HCT116 (cell line): ENCODE data around the gene PPP1R11. TPM values are rescaled to one million over a fixed set of nuclear protein-coding genes. Genes with fewer than 3 reads are reported as not detected.

ENCODE experiments used
- ATAC-seq: fragments of 200-7000 bp; cut with Tn5 transposase; 2 replicates; pipeline ENCODE4 v1.9.1; 2020; ENCODE audit warnings: mild to moderate bottlenecking, moderate library complexity
- BruUV-seq: library from RNA; stranded (reverse); fragments of 400-500 nt; replicated peaks from 2 replicates; lab custom pipeline; 2021; lab: Mats Ljungman, UMichigan
- CTCF ChIA-PET: fragments of 300-600 bp; sonication (Branson Sonifier 250); formaldehyde crosslinking; loops from one replicate; lab custom pipeline; 2021; ENCODE audit warnings: antibody characterized with exemption; lab: Charles Lee
- POLR2A ChIA-PET: fragments of 300-600, 350-600 bp; sonication (Branson Sonifier 250); formaldehyde crosslinking; loops from one replicate; lab custom pipeline; 2021; ENCODE audit warnings: antibody characterized with exemption; lab: Charles Lee
- RAD21 ChIA-PET, 2 experiments: fragments of 300-600 bp; sonication (Branson Sonifier 250); formaldehyde crosslinking; loops; one replicate each; lab custom pipeline; 2023; ENCODE audit warnings: low total read pairs in 2 of 2; ENCODE audit not compliant: uncharacterized antibody in 2 of 2, unreplicated experiment in 2 of 2, low non-redundant PET in 1 of 2; lab: Charles Lee
- DNase-seq: peaks from one replicate; pipeline ENCODE4 v3.0.0-alpha.2; 2010; ENCODE audit warnings: low read depth, low spot score
- H2AFZ ChIP-seq: fragments of 200-600 bp; shearing (Covaris generic), sonication (generic); 2 replicates; pipeline ENCODE4 v1.6.1; 2017; ENCODE audit warnings: low read depth, mixed run types, mixed read lengths, antibody characterized with exemption, low read length; ENCODE audit not compliant: poor library complexity, severe bottlenecking
- H3K27ac ChIP-seq: 2 replicates; pipeline ENCODE4 v1.5.1; 2012; ENCODE audit warnings: low read depth, low read length
- H3K27me3 ChIP-seq: fragments of 200-600 bp; sonication (generic); 2 replicates; pipeline ENCODE4 v1.6.1; 2016; ENCODE audit warnings: mixed run types, low read length, mixed read lengths; ENCODE audit not compliant: insufficient read depth
- H3K36me3 ChIP-seq, 2 experiments: fragments of 200-500 bp in 1 of 2; fragments of 200-600 bp in 1 of 2; sonication (Bioruptor generic) in 1 of 2; sonication (generic) in 1 of 2; 2 replicates each; pipeline versions ENCODE4 v1.5.1 to v1.6.1; 2014 to 2016; ENCODE audit warnings: low read length in 2 of 2, inconsistent platforms in 1 of 2, mixed read lengths in 1 of 2, mixed run types in 1 of 2; ENCODE audit not compliant: insufficient read depth in 2 of 2, control insufficient read depth in 1 of 2
- H3K4me1 ChIP-seq, 2 experiments: fragments of 200-600 bp in 1 of 2; sonication (generic) in 1 of 2; 2 replicates each; pipeline versions ENCODE4 v1.5.1 to v1.6.1; 2012 to 2017; ENCODE audit warnings: low read length in 2 of 2, inconsistent platforms in 1 of 2, mild to moderate bottlenecking in 1 of 2, mixed read lengths in 1 of 2, mixed run types in 1 of 2, moderate library complexity in 1 of 2; ENCODE audit not compliant: insufficient read depth in 2 of 2, control insufficient read depth in 1 of 2
- H3K4me2 ChIP-seq: fragments of 200-600 bp; sonication (generic); 2 replicates; pipeline ENCODE4 v1.6.1; 2017; ENCODE audit warnings: mixed run types, low read length, mixed read lengths
- H3K4me3 ChIP-seq, 2 experiments: fragments of 200-600 bp in 1 of 2; sonication (generic) in 1 of 2; replicated peaks in 1 of 2; 2 replicates each; pipeline ENCODE4 v1.5.1; 2011 to 2016; ENCODE audit warnings: low read length in 2 of 2, control low read depth in 1 of 2, low read depth in 1 of 2, mild to moderate bottlenecking in 1 of 2, mixed read lengths in 1 of 2, mixed run types in 1 of 2
- H3K79me2 ChIP-seq: fragments of 200-600 bp; sonication (generic); 2 replicates; pipeline ENCODE4 v1.6.1; 2017; ENCODE audit warnings: mild to moderate bottlenecking, mixed run types, low read length, moderate library complexity, mixed read lengths; ENCODE audit not compliant: insufficient read depth
- H3K9ac ChIP-seq: fragments of 200-600 bp; sonication (generic); 2 replicates; pipeline ENCODE4 v1.6.1; 2016; ENCODE audit warnings: low read length, mixed read lengths
- H3K9me2 ChIP-seq: fragments of 200-600 bp; sonication (generic), shearing (Covaris generic); 2 replicates; pipeline ENCODE4 v1.6.1; 2017; ENCODE audit warnings: mixed run types, mild to moderate bottlenecking, moderate library complexity; ENCODE audit not compliant: insufficient read depth
- H3K9me3 ChIP-seq, 2 experiments: fragments of 200-500 bp in 1 of 2; fragments of 200-600 bp in 1 of 2; sonication (Bioruptor generic) in 1 of 2; sonication (generic) in 1 of 2; 2 replicates each; pipeline ENCODE4 v1.6.1; 2014 to 2017; ENCODE audit warnings: low read length in 2 of 2, mixed read lengths in 2 of 2, inconsistent platforms in 1 of 2, low read depth in 1 of 2, mild to moderate bottlenecking in 1 of 2, mixed run types in 1 of 2, moderate library complexity in 1 of 2; ENCODE audit not compliant: control insufficient read depth in 1 of 2, insufficient read depth in 1 of 2
- H4K20me1 ChIP-seq: fragments of 200-600 bp; sonication (generic), shearing (Covaris generic); 2 replicates; pipeline ENCODE4 v1.6.1; 2017; ENCODE audit warnings: mixed run types, mild to moderate bottlenecking, moderate library complexity; ENCODE audit not compliant: insufficient read depth
- CBX3 ChIP-seq: IDR thresholded peaks from 2 replicates; pipeline ENCODE4 v1.6.1; 2012; ENCODE audit warnings: low read depth
- CEBPB ChIP-seq: IDR thresholded peaks from 2 replicates; pipeline ENCODE4 v1.6.1; 2012; ENCODE audit warnings: low read depth
- EGR1 ChIP-seq: IDR thresholded peaks from 2 replicates; pipeline ENCODE4 v1.6.1; 2012; ENCODE audit warnings: low read depth
- ELF1 ChIP-seq: IDR thresholded peaks from 2 replicates; pipeline ENCODE4 v1.6.1; 2012; ENCODE audit warnings: low read depth, borderline replicate concordance
- EZH2phosphoT487 ChIP-seq: fragments of 200-600 bp; IDR thresholded peaks from 2 replicates; pipeline ENCODE4 v1.6.1; 2018; ENCODE audit warnings: antibody characterized with exemption, borderline replicate concordance
- JUND ChIP-seq: IDR thresholded peaks from 2 replicates; pipeline ENCODE4 v1.6.1; 2012
- POLR2AphosphoS5 ChIP-seq: IDR thresholded peaks from 2 replicates; pipeline ENCODE4 v1.6.1; 2011; ENCODE audit warnings: mild to moderate bottlenecking, low read depth, low read length, moderate library complexity
- RAD21 ChIP-seq: IDR thresholded peaks from 2 replicates; pipeline ENCODE4 v1.6.1; 2012; ENCODE audit warnings: low read depth, mild to moderate bottlenecking
- SIN3A ChIP-seq: IDR thresholded peaks from 2 replicates; pipeline ENCODE4 v1.6.1; 2012; ENCODE audit warnings: low read depth
- SP1 ChIP-seq: IDR thresholded peaks from 2 replicates; pipeline ENCODE4 v1.6.1; 2012; ENCODE audit warnings: low read depth
- SRF ChIP-seq: IDR thresholded peaks from 2 replicates; pipeline ENCODE4 v1.6.1; 2012; ENCODE audit warnings: low read depth
- ZFX ChIP-seq: fragments of 450-650 bp; IDR thresholded peaks from 2 replicates; pipeline ENCODE4 v1.6.1; 2017
- ZNF274 ChIP-seq: fragments of 200-500 bp; sonication (Bioruptor generic); IDR thresholded peaks from 2 replicates; pipeline ENCODE4 v1.6.1; 2014; ENCODE audit warnings: mild to moderate bottlenecking, low read depth, low read length, inconsistent platforms
- intact Hi-C: fragments of 100-400 bp; cut with micrococcal nuclease; formaldehyde crosslinking; loops from 2 replicates; pipeline ENCODE4 v1.10.0; 2022
- total RNA-seq: library from RNA; stranded (reverse); gene quantifications from one replicate; pipeline ENCODE4 v1.2.1, GENCODE V29; 2021; ENCODE audit not compliant: unreplicated experiment
- TF ChIP-seq, protein P1 (sequence below), 3 experiments: fragments of 200-600 bp in 1 of 3; sonication (generic) in 1 of 3; IDR thresholded peaks in 2 of 3; conservative IDR thresholded peaks in 1 of 3; 2 replicates each; pipeline ENCODE4 v1.5.1; 2012 to 2017; ENCODE audit warnings: low read depth in 2 of 3, low read length in 2 of 3, antibody characterized with exemption in 1 of 3, borderline replicate concordance in 1 of 3, control low read depth in 1 of 3, mild to moderate bottlenecking in 1 of 3, mixed read lengths in 1 of 3, mixed run types in 1 of 3, moderate library complexity in 1 of 3; ENCODE audit not compliant: insufficient read depth in 1 of 3
- TF ChIP-seq, protein P2 (sequence below): IDR thresholded peaks from 2 replicates; pipeline ENCODE4 v1.6.1; 2012
- TF ChIP-seq, protein P3 (sequence below): IDR thresholded peaks from 2 replicates; pipeline ENCODE4 v1.6.1; 2011; ENCODE audit warnings: mild to moderate bottlenecking, low read length, moderate library complexity; ENCODE audit not compliant: insufficient replicate concordance; ENCODE audit errors: extremely low read depth

PPP1R11 gene
- total RNA-seq, 1 experiment from 2014 or later, result 29.3 TPM

GRCh38 chr6:30041221-30041620 is 25.8 kb upstream of the PPP1R11 start:
- no TSS peak for BruUV-seq
- H3K36me3 ChIP-seq, result no peaks in the 10 kb centered on the region

DNA sequence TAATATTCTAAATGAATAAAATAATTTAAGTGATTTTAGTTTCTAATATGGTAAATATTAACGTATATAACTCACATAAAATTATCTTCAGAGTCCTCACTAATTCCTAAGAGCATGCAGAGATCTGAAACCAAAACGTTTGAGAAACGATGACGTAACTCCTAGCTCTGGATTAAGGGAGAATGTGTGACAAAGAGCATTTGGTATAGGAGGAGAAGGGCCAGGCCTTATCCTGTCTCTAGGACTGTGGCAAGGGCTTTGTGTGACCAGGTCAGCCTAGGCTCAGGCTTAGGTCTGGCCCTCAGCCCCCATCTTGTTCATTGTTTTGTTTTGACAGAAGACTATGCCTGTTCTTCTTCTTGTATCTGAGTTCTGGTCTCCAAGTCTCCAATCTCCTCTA is 25.2 kb upstream of the PPP1R11 start:
- RAD21 ChIA-PET, result no interaction called here
- TF ChIP-seq, protein P1, sequence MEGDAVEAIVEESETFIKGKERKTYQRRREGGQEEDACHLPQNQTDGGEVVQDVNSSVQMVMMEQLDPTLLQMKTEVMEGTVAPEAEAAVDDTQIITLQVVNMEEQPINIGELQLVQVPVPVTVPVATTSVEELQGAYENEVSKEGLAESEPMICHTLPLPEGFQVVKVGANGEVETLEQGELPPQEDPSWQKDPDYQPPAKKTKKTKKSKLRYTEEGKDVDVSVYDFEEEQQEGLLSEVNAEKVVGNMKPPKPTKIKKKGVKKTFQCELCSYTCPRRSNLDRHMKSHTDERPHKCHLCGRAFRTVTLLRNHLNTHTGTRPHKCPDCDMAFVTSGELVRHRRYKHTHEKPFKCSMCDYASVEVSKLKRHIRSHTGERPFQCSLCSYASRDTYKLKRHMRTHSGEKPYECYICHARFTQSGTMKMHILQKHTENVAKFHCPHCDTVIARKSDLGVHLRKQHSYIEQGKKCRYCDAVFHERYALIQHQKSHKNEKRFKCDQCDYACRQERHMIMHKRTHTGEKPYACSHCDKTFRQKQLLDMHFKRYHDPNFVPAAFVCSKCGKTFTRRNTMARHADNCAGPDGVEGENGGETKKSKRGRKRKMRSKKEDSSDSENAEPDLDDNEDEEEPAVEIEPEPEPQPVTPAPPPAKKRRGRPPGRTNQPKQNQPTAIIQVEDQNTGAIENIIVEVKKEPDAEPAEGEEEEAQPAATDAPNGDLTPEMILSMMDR (IDR thresholded peaks at IDR 0.05 in 2 of 3, conservative IDR thresholded peaks at IDR 0.05 in 1 of 3; ENCODE audit: borderline replicate concordance in 1 of 3, insufficient read depth in 1 of 3, low read depth in 2 of 3, low read length in 2 of 3), result no peak
- TF ChIP-seq SP1 (no peak), SIN3A (no peak), EGR1 (no peak), ZNF274 (no peak), POLR2AphosphoS5 (no peak), EZH2phosphoT487 (no peak), CBX3 (no peak), JUND (no peak), ZFX (no peak), SRF (no peak), CEBPB (no peak), ELF1 (no peak)
- TF ChIP-seq, protein P2, sequence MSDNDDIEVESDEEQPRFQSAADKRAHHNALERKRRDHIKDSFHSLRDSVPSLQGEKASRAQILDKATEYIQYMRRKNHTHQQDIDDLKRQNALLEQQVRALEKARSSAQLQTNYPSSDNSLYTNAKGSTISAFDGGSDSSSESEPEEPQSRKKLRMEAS, result no peak
- TF ChIP-seq, protein P3, sequence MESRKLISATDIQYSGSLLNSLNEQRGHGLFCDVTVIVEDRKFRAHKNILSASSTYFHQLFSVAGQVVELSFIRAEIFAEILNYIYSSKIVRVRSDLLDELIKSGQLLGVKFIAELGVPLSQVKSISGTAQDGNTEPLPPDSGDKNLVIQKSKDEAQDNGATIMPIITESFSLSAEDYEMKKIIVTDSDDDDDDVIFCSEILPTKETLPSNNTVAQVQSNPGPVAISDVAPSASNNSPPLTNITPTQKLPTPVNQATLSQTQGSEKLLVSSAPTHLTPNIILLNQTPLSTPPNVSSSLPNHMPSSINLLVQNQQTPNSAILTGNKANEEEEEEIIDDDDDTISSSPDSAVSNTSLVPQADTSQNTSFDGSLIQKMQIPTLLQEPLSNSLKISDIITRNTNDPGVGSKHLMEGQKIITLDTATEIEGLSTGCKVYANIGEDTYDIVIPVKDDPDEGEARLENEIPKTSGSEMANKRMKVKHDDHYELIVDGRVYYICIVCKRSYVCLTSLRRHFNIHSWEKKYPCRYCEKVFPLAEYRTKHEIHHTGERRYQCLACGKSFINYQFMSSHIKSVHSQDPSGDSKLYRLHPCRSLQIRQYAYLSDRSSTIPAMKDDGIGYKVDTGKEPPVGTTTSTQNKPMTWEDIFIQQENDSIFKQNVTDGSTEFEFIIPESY, result no peak

More at GRCh38 chr6:30041221-30041620, 25.8 kb upstream of the PPP1R11 start:
- CTCF ChIA-PET, result no interaction called here
- DNase-seq (no peak), ATAC-seq (no peak)
- H3K4me3 ChIP-seq, result no peak overlapping the region
- H3K9ac ChIP-seq, result no peak overlapping the region
- H3K79me2 ChIP-seq, result no peaks in the 10 kb centered on the region
- RAD21 ChIA-PET, result no interaction called here
- POLR2A ChIA-PET, result no interaction called here
- TF ChIP-seq SRF (no peak), JUND (no peak), RAD21 (no peak), EGR1 (no peak), ZNF274 (no peak)
- no peak overlapping the region for H2AFZ ChIP-seq
- no peaks in the 10 kb centered on the region for H3K9me2 ChIP-seq
- H3K9me3 ChIP-seq, result no peaks in the 10 kb centered on the region
- H3K27me3 ChIP-seq, result no peaks in the 10 kb centered on the region
- H3K4me2 ChIP-seq, result no peak overlapping the region
- H4K20me1 ChIP-seq, result no peaks in the 10 kb centered on the region
- no peaks in the 10 kb centered on the region for H3K4me1 ChIP-seq
- no peak overlapping the region for H3K27ac ChIP-seq
- intact Hi-C loops, result no loop called here

More for the DNA sequence above, 25.2 kb upstream of the PPP1R11 start:
- Histone ChIP-seq H3K4me1 (no peaks in the 10 kb centered on the region), H3K9me2 (no peaks in the 10 kb centered on the region), H3K4me2 (no peak overlapping the region), H3K27ac (no peak overlapping the region), H4K20me1 (no peaks in the 10 kb centered on the region), H3K27me3 (no peaks in the 10 kb centered on the region), H3K9me3 (no peaks in the 10 kb centered on the region), H3K4me3 (no peak overlapping the region), H3K9ac (no peak overlapping the region), H3K36me3 (no peaks in the 10 kb centered on the region), H2AFZ (no peak overlapping the region), H3K79me2 (no peaks in the 10 kb centered on the region)
- no TSS peak for BruUV-seq
- DNase-seq (no peak), ATAC-seq (no peak)
- CTCF ChIA-PET, result no interaction called here
- POLR2A ChIA-PET, result no interaction called here
- intact Hi-C loops, result no loop called here
